Stimulated activated CD8-positive, alpha-beta memory T cell treated with anti-CD3 and anti-CD28 coated beads, Interleukin-7, amount 100 ng/mL, for 1 hour (primary cell): Measurements from ENCODE around the gene TMEM62.

Experiments
- DNase-seq, 2 donors: peaks; one replicate each; pipeline ENCODE4 v3.0.0-alpha.2; 2020; ENCODE audit warnings: low read depth in 2 of 2

TMEM62 gene

GRCh38 chr15:43133430-43134156 is at the start of gene TMEM62:
TSS of gene TMEM62 (plus strand) at chr15:43133586. CDS start at chr15:43133803, 217 bp downstream.
- peak; percentile 10 to 35 for DNase-seq

- no peak for DNase-seq
Observed at GRCh38 chr15:43085921-43086320, 47.5 kb upstream of the TMEM62 start.

- DNase-seq = no peak
Observed at GRCh38 chr15:43086551-43086950, 46.8 kb upstream of the TMEM62 start.

GRCh38 chr15:43091859-43092258 is 41.5 kb upstream of the TMEM62 start:
- no peak for DNase-seq

- no peak for DNase-seq
Observed at GRCh38 chr15:43093026-43093425, 40.4 kb upstream of the TMEM62 start.

GRCh38 chr15:43094416-43095030 is 38.9 kb upstream of the TMEM62 start:
- DNase-seq = no peak

GRCh38 chr15:43095243-43095642 is 38.1 kb upstream of the TMEM62 start:
- DNase-seq = no peak

GRCh38 chr15:43095708-43096347 is 37.6 kb upstream of the TMEM62 start:
- DNase-seq = no peak

GRCh38 chr15:43096411-43096810 is 37.0 kb upstream of the TMEM62 start:
- no peak for DNase-seq

- no peak for DNase-seq
Observed at GRCh38 chr15:43099105-43099845, 34.1 kb upstream of the TMEM62 start.

- DNase-seq = no peak
Observed at GRCh38 chr15:43100971-43101370, 32.4 kb upstream of the TMEM62 start.

- no peak for DNase-seq
Observed at GRCh38 chr15:43102187-43102586, 31.2 kb upstream of the TMEM62 start.

GRCh38 chr15:43103907-43104306 is 29.5 kb upstream of the TMEM62 start:
- no peak for DNase-seq

GRCh38 chr15:43104426-43104825 is 29.0 kb upstream of the TMEM62 start:
- DNase-seq = no peak

GRCh38 chr15:43105077-43105736 is 28.2 kb upstream of the TMEM62 start:
- no peak for DNase-seq

GRCh38 chr15:43105778-43106485 is 27.5 kb upstream of the TMEM62 start, which contains the start of gene UBR1:
TSS of gene UBR1 (minus strand) at chr15:43106038. CDS start at chr15:43106022, 16 bp downstream.
- DNase-seq = peak; percentile 75 to 81

- DNase-seq = no peak
Observed at GRCh38 chr15:43106486-43106829, 26.9 kb upstream of the TMEM62 start.

GRCh38 chr15:43107751-43108150 is 25.6 kb upstream of the TMEM62 start:
- no peak for DNase-seq

GRCh38 chr15:43111354-43111753 is 22.0 kb upstream of the TMEM62 start:
- DNase-seq = no peak

GRCh38 chr15:43118286-43118685 is 15.1 kb upstream of the TMEM62 start:
- DNase-seq = no peak

- DNase-seq = no peak
Observed at GRCh38 chr15:43118829-43119228, 14.6 kb upstream of the TMEM62 start.
